ENCODE results near the gene NARS2.

NARS2 gene

GRCh38 chr11:78417175-78417887, 157.3 kb downstream of the NARS2 start, which contains the start of gene GAB2:
TSS of gene GAB2 (minus strand) at chr11:78417820. CDS start at chr11:78417720, 100 bp downstream.
- DNase-seq (ENCODE audit: low read depth in 1 of 2, low spot score in 1 of 2) = no peak

DNA sequence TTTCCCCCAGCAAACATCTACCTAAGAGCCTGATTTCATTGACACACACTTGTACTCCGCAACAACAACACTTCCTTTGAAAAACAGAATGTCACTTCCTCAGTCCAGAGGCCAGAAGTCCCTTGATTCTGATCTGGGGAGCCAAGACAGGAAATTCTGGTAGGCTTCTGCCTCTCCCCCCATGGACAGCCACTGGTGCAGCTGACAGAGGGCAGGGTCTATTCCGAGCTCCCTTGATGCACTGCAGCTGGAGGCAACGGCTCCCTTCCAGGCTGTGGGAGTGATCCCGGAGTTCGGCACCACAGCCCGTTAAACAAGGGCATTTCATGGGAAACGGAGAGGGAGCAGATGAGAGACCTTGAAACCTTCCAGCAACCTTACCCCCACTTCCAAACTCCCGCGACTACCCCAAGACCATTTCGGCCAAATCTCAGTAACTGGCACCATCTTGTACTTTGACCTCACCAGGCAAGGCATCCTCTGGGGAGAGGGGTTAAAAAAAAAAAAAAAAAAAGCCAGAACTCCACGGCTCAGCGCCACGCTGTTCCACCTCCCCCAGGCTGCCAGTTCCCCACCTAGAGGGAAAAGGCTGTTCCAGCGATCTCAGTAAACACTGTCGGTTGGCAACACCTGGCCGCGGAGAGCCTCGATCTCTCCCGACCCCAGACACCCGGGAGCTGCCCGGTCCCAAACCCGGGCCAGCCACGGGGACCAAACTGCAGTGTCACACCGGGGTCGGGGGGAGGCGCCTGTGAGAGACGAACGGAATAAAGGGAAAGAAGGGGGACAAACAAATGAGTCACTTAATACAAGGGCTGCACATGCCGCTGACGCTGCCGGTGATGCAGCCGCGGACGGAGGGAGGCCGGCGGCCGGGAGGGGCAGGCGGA, 158.1 kb downstream of the NARS2 start:
- peak; percentile 50 for DNase-seq (ENCODE audit: low read depth in 1 of 2, low spot score in 1 of 2)

DNA sequence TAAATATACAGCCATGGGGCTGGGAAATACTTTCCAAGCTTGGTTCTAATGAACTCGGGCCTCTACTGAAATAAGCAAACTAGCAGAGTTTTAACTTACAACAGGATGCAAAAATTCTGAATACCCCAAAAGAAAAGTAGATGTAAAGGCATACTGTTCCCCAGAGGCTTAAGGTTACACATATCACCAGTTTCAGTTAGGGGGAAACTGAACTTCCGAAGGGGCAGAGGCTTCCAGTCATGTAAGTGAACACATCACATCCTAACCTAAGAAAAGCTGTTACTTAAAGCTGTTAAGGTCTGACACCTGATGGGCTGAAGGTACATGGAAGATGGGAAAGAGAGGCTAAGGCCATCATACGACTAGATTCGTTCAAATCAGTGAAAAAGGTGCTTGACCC, 159.3 kb downstream of the NARS2 start:
- no peak for DNase-seq (ENCODE audit: low read depth in 1 of 2, low spot score in 1 of 2)

DNA sequence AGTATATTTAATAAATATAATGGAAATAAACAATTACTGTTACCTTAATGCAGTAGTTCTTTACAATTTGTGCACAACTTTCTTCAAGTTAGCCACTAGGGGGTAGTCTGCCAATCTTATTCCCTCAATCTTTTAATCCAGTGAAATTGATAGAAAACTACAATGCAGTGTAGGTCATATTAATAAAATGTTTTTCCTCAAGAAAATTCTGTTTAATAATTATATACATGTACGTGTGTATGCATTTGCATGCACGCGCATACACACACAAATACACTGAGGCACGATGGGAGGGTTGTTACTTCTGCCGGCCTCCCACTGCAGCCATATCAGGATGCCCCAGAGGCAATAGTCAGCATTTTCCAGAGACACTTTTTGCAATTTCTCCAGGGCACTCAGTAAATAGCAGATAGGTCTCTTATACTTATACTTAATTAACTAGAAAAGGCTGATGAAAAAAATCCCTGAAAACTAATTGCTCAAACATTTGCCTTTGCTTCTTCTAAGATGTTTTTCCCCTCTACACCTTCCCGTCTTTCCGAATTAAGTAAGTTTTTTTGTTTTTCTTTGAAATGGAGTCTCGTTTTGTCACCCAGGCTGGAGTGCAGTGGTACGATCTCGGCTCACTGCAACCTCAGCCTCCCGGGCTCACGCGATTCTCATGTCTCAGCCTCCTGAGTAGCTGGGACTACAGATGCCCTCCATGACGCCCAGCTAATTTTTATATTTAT, 160.2 kb downstream of the NARS2 start:
- no peak for DNase-seq (ENCODE audit: low read depth in 1 of 2, low spot score in 1 of 2)

DNA sequence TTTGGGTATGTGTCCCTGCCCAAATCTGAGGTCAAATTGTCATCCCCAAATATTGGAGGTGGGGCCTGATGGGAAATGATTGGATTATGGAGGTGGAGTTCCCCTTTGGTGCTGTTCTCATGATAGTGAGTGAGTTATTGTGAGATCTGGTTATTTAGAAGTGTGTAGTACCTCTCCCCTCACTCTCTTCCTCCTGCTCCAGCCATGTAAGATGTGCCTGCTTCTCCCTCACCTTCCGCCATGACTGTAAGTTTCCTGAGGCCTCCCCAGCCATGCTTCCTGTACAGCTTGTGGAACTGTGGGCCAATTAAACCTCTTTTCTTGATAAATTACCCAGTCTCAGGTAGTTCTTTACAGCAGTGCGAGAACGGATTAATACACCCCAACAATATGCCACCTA, 166.0 kb downstream of the NARS2 start:
- DNase-seq (ENCODE audit: low read depth in 1 of 2, low spot score in 1 of 2) = no peak

GRCh38 chr11:78406568-78407196, 168.0 kb downstream of the NARS2 start:
- DNase-seq (ENCODE audit: low read depth in 1 of 2, low spot score in 1 of 2) = no peak

DNA sequence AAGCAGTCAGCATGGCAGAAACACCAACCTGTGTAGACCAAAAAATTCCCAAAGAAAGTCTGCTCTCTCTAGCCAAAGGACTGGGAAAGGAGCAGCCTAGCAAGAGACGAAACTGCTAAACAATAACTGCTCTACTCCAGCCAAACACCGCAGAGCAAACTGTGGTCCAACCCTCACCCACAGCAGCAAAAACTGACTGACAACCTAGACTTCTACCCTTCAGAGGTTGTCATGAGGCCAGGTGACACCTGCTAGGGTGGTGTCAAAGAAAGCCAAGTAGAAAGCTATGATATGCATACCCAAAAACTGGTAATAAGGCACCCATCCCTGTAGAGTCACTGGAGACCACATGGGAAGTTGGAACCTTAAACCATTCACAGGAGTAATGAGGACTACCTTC, 168.9 kb downstream of the NARS2 start:
- no peak for DNase-seq (ENCODE audit: low read depth in 1 of 2, low spot score in 1 of 2)

DNA sequence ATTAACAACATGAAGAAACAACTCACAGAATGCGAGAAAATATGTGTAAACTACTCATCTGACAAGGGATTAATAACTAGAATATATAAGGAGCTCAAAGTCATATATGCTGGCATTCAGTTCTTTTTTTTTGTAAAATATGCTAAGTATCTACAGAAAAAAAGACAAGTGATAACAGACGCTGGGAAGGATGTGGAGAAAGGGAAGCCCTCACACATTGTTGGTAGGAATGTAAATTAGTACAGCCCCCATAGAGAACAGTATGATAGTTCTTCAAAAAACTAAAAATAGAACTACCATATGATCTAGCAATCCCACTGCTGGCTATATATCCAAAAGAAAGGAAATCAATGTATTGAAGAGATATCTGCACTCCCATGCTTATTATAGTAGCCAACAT, 170.9 kb downstream of the NARS2 start:
- no peak for DNase-seq (ENCODE audit: low read depth in 1 of 2, low spot score in 1 of 2)

GRCh38 chr11:78402847-78403246, 171.8 kb downstream of the NARS2 start:
- DNase-seq (ENCODE audit: low read depth in 1 of 2, low spot score in 1 of 2) = no peak

DNA sequence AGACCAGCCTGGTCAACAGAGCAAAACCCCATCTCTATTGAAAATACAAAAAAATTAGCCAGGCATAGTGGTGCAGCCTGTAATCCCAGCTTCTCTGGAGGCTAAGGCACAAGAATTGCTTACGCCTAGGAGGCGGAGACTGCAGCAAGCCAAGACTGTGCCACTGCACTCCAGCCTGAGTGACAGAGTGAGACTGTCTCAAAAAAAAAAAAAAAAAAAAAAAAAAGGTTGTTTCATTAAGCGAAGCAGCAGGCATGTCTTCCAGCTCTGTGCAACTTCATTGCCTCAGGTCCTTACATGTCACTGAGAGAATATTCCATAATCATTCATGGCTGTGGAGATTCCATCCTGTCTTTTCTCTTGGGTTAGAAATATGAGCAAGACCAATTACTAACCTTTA, 174.0 kb downstream of the NARS2 start:
- DNase-seq (ENCODE audit: low read depth in 1 of 2, low spot score in 1 of 2) = no peak

DNA sequence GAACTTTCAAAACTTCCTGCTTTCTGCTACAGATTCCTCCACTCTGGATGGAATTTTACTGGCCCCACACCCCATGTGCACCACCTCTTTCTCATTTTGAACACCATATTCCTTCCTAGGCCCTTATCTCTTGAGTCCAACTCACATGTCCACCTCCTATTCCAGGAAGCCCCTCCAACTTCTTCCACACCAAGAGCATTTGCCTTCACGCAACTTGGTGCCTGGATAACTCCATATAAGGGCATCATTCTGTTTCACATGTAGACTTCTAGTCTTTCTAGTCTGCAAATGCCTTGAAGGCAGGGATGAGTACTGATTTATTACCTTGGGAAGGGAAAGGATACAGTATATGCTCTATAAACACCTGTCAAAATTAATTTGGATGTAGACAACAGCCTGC, 174.5 kb downstream of the NARS2 start:
- no peak for DNase-seq (ENCODE audit: low read depth in 1 of 2, low spot score in 1 of 2)

- DNase-seq (ENCODE audit: low read depth in 1 of 2, low spot score in 1 of 2) = no peak
Observed at GRCh38 chr11:78399136-78399535, 175.5 kb downstream of the NARS2 start.

DNA sequence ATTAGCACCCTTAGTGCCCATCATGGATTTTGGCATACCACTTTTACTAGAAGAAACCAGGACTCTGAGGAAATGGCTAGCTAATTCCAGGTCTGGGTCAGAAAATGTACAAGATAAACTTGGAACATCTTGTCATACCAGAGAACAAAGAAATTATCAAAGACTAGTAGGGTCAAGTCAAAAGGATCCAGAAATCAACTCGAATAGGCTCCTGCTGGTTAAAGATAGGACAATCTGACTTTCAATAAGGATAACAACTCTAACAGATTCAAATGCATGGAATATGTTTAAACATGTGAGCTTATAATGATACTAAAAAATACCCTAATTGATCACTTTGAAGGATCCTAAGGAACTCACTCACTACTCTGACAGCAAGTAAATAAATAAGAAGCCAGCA, 175.9 kb downstream of the NARS2 start:
- no peak for DNase-seq (ENCODE audit: low read depth in 1 of 2, low spot score in 1 of 2)

DNA sequence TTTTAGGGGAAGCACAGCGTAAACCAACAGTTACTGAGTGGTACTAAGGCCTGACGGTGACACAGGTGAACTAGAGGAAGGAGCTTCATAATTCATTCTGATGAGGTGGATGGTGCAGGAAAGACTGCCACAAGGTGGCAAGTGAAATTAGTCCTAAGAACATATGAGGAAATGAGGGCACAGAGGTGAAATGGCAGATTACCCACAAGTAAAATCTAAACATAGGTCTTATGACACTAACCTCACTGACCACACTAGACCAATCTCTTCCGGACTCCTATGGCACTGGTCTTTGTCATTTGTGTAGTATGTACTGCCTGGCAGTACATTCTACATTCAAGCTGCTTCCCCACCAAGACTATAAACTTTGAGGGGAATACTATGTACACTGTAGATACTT, 177.3 kb downstream of the NARS2 start:
- DNase-seq (ENCODE audit: low read depth in 1 of 2, low spot score in 1 of 2) = no peak

GRCh38 chr11:78395597-78395996, 179.1 kb downstream of the NARS2 start:
- no peak for DNase-seq (ENCODE audit: low read depth in 1 of 2, low spot score in 1 of 2)

- no peak for DNase-seq (ENCODE audit: low read depth in 1 of 2, low spot score in 1 of 2)
Observed at GRCh38 chr11:78392854-78393253, 181.8 kb downstream of the NARS2 start.

GRCh38 chr11:78391424-78391823, 183.2 kb downstream of the NARS2 start:
- DNase-seq (ENCODE audit: low read depth in 1 of 2, low spot score in 1 of 2) = no peak

- DNase-seq (ENCODE audit: low read depth in 1 of 2, low spot score in 1 of 2) = no peak
Observed at GRCh38 chr11:78390809-78391208, 183.9 kb downstream of the NARS2 start.

DNA sequence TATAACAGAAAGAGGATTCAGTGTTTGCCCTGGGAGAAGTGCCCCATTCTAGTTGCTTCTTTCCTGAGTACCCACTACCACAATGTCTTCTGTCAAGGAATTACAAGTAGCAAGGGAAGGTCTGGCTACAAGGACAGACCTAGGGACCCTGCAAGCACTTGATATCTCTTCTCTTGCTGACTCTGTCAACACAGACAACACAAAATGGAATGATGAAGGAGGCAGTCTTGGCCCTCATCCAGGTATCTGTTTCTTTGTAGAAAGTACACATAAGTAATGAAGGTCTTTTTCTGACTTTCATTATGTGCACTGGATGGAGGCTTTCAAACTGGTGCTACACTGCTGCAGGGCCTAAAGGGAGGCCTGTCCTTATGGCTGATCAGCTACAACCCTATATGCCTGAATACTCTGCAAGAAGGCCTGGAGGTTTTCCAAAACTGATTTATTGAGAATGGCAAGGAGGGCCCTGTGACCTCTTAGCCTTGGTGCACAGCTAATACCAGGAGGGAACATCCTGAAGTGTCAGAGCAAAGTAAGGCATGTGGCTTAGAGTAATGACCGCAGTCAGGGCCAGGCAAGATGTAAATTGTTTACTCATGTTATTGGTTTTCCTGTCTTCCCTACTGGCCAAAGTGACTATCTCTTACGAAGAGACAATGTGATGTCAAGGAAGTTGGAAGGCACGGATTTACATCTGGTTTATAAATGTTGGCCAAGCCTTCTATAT, 188.3 kb downstream of the NARS2 start:
- DNase-seq (ENCODE audit: low read depth in 1 of 2, low spot score in 1 of 2) = no peak
